ENCODE measurements around the gene INTS1. TPM values are rescaled to one million over a fixed set of nuclear protein-coding genes. Genes with fewer than 3 reads are reported as not detected.
"Not testable (repeated sequence)": the region's sequence is repeated elsewhere in the genome, so short reads cannot be mapped to it uniquely, and the experiment has no call there.

Gene INTS1
- total RNA-seq, 1 donor from 2014 or later: 163 TPM

- Mint-ChIP-seq H3K36me3 (no peaks in the 10 kb centered on the region), H3K4me3 (no peak overlapping the region), H3K4me1 (no peaks in the 10 kb centered on the region), H3K27me3 (ENCODE audit: low read depth) (peaks cover 5% of the 10 kb centered on the region), H3K27ac (no peak overlapping the region), H3K9me3 (peaks cover 6% of the 10 kb centered on the region)
- no peak for DNase-seq (ENCODE audit: low spot score in 2 of 2, unreplicated experiment in 2 of 2)
- no peak for TF ChIP-seq CTCF (IDR thresholded peaks at IDR 0.05; ENCODE audit: unreplicated experiment)
These were observed 16.5 kb upstream of the INTS1 start for GRCh38 chr7:1520539-1521234.

DNA sequence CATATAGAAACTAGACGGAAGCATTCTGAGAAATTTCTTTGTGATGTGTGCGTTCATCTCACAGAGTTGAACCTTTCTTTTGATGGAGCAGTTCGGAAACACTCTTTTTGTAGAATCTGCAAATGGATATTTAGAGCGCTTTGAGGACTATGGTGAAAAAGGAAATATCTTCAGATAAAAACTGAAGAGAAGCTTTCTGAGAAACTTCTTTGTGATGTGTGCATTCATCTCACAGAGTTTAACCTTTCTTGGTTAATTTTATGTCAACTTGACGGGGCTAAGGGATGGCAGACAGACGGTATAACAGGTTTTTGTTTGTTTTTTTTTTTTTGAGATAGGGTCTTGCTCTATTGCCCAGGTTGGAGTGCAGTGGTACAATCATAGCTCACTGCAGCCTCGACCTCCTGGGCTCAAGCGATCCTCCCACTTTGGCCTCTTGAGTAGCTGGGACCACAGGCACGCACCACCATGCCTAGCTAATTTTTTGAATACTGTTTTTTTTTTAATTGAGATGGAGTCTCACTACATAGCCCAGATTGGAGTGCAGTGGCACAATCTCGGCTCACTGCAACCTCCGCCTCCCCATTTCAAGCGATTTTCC lies 15.2 kb upstream of the INTS1 start:
- not testable (repeated sequence) for H3K36me3 Mint-ChIP-seq; H3K27ac Mint-ChIP-seq; H3K4me1 Mint-ChIP-seq; H3K27me3 Mint-ChIP-seq (ENCODE audit: low read depth); H3K4me3 Mint-ChIP-seq; H3K9me3 Mint-ChIP-seq; DNase-seq (ENCODE audit: low spot score in 2 of 2, unreplicated experiment in 2 of 2)

DNA sequence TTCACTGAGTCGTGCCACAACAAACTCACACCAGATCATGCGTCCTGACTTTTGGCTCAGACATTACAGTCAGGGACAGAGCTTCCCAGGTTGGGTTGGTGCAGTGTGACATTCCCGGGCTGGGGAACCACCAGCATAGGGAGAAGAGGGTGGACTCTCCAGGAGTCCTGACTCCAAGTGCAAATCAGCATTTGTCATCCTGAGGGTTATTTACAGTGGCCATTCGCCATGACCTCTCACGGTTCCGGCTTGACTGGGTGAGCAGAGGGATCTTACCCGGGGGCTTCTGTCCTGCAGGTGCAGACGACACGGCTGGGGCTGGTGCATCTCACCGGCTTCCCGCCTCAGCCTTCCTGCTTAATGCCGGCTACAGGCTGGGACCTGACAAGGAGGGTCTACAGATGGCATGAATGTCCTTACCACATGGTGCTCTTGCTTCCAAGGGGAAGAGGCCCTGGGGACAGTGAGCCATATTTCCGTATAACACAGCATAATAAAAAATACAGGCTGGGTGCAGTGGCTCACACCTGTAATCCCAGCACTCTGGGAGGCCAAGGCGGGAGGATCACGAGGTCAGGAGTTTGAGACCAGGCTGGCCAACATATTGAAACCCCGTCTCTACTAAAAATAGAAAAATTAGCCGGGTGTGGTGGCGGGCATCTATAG lies 12.5 kb upstream of the INTS1 start:
- Mint-ChIP-seq H3K27me3 (ENCODE audit: low read depth) (no peaks in the 10 kb centered on the region), H3K36me3 (no peaks in the 10 kb centered on the region), H3K9me3 (peaks cover 6% of the 10 kb centered on the region), H3K4me1 (no peaks in the 10 kb centered on the region), H3K27ac (no peak overlapping the region), H3K4me3 (no peak overlapping the region)
- no peak for DNase-seq (ENCODE audit: low spot score in 2 of 2, unreplicated experiment in 2 of 2)
- no peak for TF ChIP-seq CTCF (IDR thresholded peaks at IDR 0.05; ENCODE audit: unreplicated experiment)

GRCh38 chr7:1515509-1515967 lies 11.3 kb upstream of the INTS1 start:
- not testable (repeated sequence) for H3K36me3 Mint-ChIP-seq; H3K4me1 Mint-ChIP-seq; H3K27me3 Mint-ChIP-seq (ENCODE audit: low read depth); DNase-seq (ENCODE audit: low spot score in 2 of 2, unreplicated experiment in 2 of 2); H3K9me3 Mint-ChIP-seq; H3K27ac Mint-ChIP-seq; H3K4me3 Mint-ChIP-seq

DNA sequence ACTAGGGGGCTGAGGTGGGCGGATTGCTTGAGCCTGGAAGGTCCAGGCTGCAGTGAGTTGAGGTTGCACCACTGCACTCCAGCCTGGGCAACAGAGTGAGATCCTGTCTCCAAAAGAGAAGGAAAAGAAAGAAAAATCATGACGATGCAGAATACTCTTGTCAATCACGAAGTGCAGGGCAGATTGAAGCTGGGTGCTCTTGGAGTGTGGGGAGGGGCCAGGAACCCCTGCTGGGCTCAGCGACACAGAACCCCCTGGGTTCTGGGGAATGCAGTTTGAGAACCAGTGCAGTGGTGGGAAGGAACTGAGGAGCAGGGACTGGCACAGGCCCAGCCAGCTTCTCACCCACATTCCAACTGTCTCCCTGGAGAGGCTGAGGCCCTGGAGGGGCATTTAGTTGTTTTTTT lies 10.8 kb upstream of the INTS1 start:
- DNase-seq (ENCODE audit: low spot score in 2 of 2, unreplicated experiment in 2 of 2): no peak
- TF ChIP-seq CTCF (IDR thresholded peaks at IDR 0.05; ENCODE audit: unreplicated experiment): no peak
- Mint-ChIP-seq H3K4me1 (no peaks in the 10 kb centered on the region), H3K27me3 (ENCODE audit: low read depth) (no peaks in the 10 kb centered on the region), H3K4me3 (no peak overlapping the region), H3K27ac (no peak overlapping the region), H3K9me3 (peaks cover 6% of the 10 kb centered on the region), H3K36me3 (no peaks in the 10 kb centered on the region)

DNA sequence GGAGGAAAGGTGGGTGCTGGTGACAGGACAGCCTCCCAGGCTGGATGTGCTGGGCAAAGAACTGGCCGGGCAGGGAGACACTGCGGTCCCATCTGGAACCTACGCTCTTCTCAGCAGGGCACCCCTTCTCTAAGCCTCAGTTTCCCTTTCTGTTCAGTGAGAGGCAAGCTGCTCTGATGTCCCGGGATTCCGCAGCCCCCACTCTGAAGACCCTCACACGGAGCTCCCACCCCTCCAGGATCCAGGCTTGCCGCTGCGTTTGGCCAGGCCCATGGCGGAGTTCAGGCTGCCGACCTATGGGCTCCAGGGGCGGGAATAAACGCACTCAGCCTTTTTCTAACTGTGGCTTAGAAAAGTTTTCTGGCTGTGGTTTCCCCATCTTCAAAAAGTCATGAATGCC lies 10.2 kb upstream of the INTS1 start:
- H3K27ac Mint-ChIP-seq: no peak overlapping the region
- no peak overlapping the region for H3K4me3 Mint-ChIP-seq
- no peak for DNase-seq (ENCODE audit: low spot score in 2 of 2, unreplicated experiment in 2 of 2)
- H3K4me1 Mint-ChIP-seq: no peaks in the 10 kb centered on the region
- no peaks in the 10 kb centered on the region for H3K27me3 Mint-ChIP-seq (ENCODE audit: low read depth)
- H3K9me3 Mint-ChIP-seq: peaks cover 5% of the 10 kb centered on the region
- no peaks in the 10 kb centered on the region for H3K36me3 Mint-ChIP-seq
- TF ChIP-seq CTCF (IDR thresholded peaks at IDR 0.05; ENCODE audit: unreplicated experiment): no peak
